HCT116 (cell line): ENCODE results near the gene EIF3A. TPM values are rescaled to one million over a fixed set of nuclear protein-coding genes. Genes with fewer than 3 reads are reported as not detected.

ENCODE experiments used
- ATAC-seq: fragments of 200-7000 bp; cut with Tn5 transposase; 2 replicates; pipeline ENCODE4 v1.9.1; 2020; ENCODE audit warnings: mild to moderate bottlenecking, moderate library complexity
- BruUV-seq: library from RNA; stranded (reverse); fragments of 400-500 nt; replicated peaks from 2 replicates; lab custom pipeline; 2021; lab: Mats Ljungman, UMichigan
- CTCF ChIA-PET: fragments of 300-600 bp; sonication (Branson Sonifier 250); formaldehyde crosslinking; loops from one replicate; lab custom pipeline; 2021; ENCODE audit warnings: antibody characterized with exemption; lab: Charles Lee
- POLR2A ChIA-PET: fragments of 300-600, 350-600 bp; sonication (Branson Sonifier 250); formaldehyde crosslinking; loops from one replicate; lab custom pipeline; 2021; ENCODE audit warnings: antibody characterized with exemption; lab: Charles Lee
- RAD21 ChIA-PET, 2 experiments: fragments of 300-600 bp; sonication (Branson Sonifier 250); formaldehyde crosslinking; loops; one replicate each; lab custom pipeline; 2023; ENCODE audit warnings: low total read pairs in 2 of 2; ENCODE audit not compliant: uncharacterized antibody in 2 of 2, unreplicated experiment in 2 of 2, low non-redundant PET in 1 of 2; lab: Charles Lee
- DNase-seq: peaks from one replicate; pipeline ENCODE4 v3.0.0-alpha.2; 2010; ENCODE audit warnings: low read depth, low spot score
- H2AFZ ChIP-seq: fragments of 200-600 bp; shearing (Covaris generic), sonication (generic); 2 replicates; pipeline ENCODE4 v1.6.1; 2017; ENCODE audit warnings: low read depth, mixed run types, mixed read lengths, antibody characterized with exemption, low read length; ENCODE audit not compliant: poor library complexity, severe bottlenecking
- H3K27ac ChIP-seq: 2 replicates; pipeline ENCODE4 v1.5.1; 2012; ENCODE audit warnings: low read depth, low read length
- H3K27me3 ChIP-seq: fragments of 200-600 bp; sonication (generic); 2 replicates; pipeline ENCODE4 v1.6.1; 2016; ENCODE audit warnings: mixed run types, low read length, mixed read lengths; ENCODE audit not compliant: insufficient read depth
- H3K36me3 ChIP-seq, 2 experiments: fragments of 200-500 bp in 1 of 2; fragments of 200-600 bp in 1 of 2; sonication (Bioruptor generic) in 1 of 2; sonication (generic) in 1 of 2; 2 replicates each; pipeline versions ENCODE4 v1.5.1 to v1.6.1; 2014 to 2016; ENCODE audit warnings: low read length in 2 of 2, inconsistent platforms in 1 of 2, mixed read lengths in 1 of 2, mixed run types in 1 of 2; ENCODE audit not compliant: insufficient read depth in 2 of 2, control insufficient read depth in 1 of 2
- H3K4me1 ChIP-seq, 2 experiments: fragments of 200-600 bp in 1 of 2; sonication (generic) in 1 of 2; 2 replicates each; pipeline versions ENCODE4 v1.5.1 to v1.6.1; 2012 to 2017; ENCODE audit warnings: low read length in 2 of 2, inconsistent platforms in 1 of 2, mild to moderate bottlenecking in 1 of 2, mixed read lengths in 1 of 2, mixed run types in 1 of 2, moderate library complexity in 1 of 2; ENCODE audit not compliant: insufficient read depth in 2 of 2, control insufficient read depth in 1 of 2
- H3K4me2 ChIP-seq: fragments of 200-600 bp; sonication (generic); 2 replicates; pipeline ENCODE4 v1.6.1; 2017; ENCODE audit warnings: mixed run types, low read length, mixed read lengths
- H3K4me3 ChIP-seq, 2 experiments: fragments of 200-600 bp in 1 of 2; sonication (generic) in 1 of 2; replicated peaks in 1 of 2; 2 replicates each; pipeline ENCODE4 v1.5.1; 2011 to 2016; ENCODE audit warnings: low read length in 2 of 2, control low read depth in 1 of 2, low read depth in 1 of 2, mild to moderate bottlenecking in 1 of 2, mixed read lengths in 1 of 2, mixed run types in 1 of 2
- H3K79me2 ChIP-seq: fragments of 200-600 bp; sonication (generic); 2 replicates; pipeline ENCODE4 v1.6.1; 2017; ENCODE audit warnings: mild to moderate bottlenecking, mixed run types, low read length, moderate library complexity, mixed read lengths; ENCODE audit not compliant: insufficient read depth
- H3K9ac ChIP-seq: fragments of 200-600 bp; sonication (generic); 2 replicates; pipeline ENCODE4 v1.6.1; 2016; ENCODE audit warnings: low read length, mixed read lengths
- H3K9me2 ChIP-seq: fragments of 200-600 bp; sonication (generic), shearing (Covaris generic); 2 replicates; pipeline ENCODE4 v1.6.1; 2017; ENCODE audit warnings: mixed run types, mild to moderate bottlenecking, moderate library complexity; ENCODE audit not compliant: insufficient read depth
- H3K9me3 ChIP-seq, 2 experiments: fragments of 200-500 bp in 1 of 2; fragments of 200-600 bp in 1 of 2; sonication (Bioruptor generic) in 1 of 2; sonication (generic) in 1 of 2; 2 replicates each; pipeline ENCODE4 v1.6.1; 2014 to 2017; ENCODE audit warnings: low read length in 2 of 2, mixed read lengths in 2 of 2, inconsistent platforms in 1 of 2, low read depth in 1 of 2, mild to moderate bottlenecking in 1 of 2, mixed run types in 1 of 2, moderate library complexity in 1 of 2; ENCODE audit not compliant: control insufficient read depth in 1 of 2, insufficient read depth in 1 of 2
- H4K20me1 ChIP-seq: fragments of 200-600 bp; sonication (generic), shearing (Covaris generic); 2 replicates; pipeline ENCODE4 v1.6.1; 2017; ENCODE audit warnings: mixed run types, mild to moderate bottlenecking, moderate library complexity; ENCODE audit not compliant: insufficient read depth
- ATF3 ChIP-seq: IDR thresholded peaks from 2 replicates; pipeline ENCODE4 v1.6.1; 2012
- CBX3 ChIP-seq: IDR thresholded peaks from 2 replicates; pipeline ENCODE4 v1.6.1; 2012; ENCODE audit warnings: low read depth
- CEBPB ChIP-seq: IDR thresholded peaks from 2 replicates; pipeline ENCODE4 v1.6.1; 2012; ENCODE audit warnings: low read depth
- EGR1 ChIP-seq: IDR thresholded peaks from 2 replicates; pipeline ENCODE4 v1.6.1; 2012; ENCODE audit warnings: low read depth
- ELF1 ChIP-seq: IDR thresholded peaks from 2 replicates; pipeline ENCODE4 v1.6.1; 2012; ENCODE audit warnings: low read depth, borderline replicate concordance
- EZH2 ChIP-seq: fragments of 200-600 bp; sonication (generic); IDR thresholded peaks from 2 replicates; pipeline ENCODE4 v1.6.1; 2017; ENCODE audit warnings: antibody characterized with exemption, mixed run types
- FOSL1 ChIP-seq: IDR thresholded peaks from 2 replicates; pipeline ENCODE4 v1.6.1; 2012; ENCODE audit warnings: low read depth
- POLR2A ChIP-seq: IDR thresholded peaks from 2 replicates; pipeline ENCODE4 v1.7.0; 2011; ENCODE audit warnings: borderline replicate concordance; ENCODE audit not compliant: insufficient read depth, insufficient read length; ENCODE audit errors: extremely low read depth
- POLR2AphosphoS5 ChIP-seq: IDR thresholded peaks from 2 replicates; pipeline ENCODE4 v1.6.1; 2011; ENCODE audit warnings: mild to moderate bottlenecking, low read depth, low read length, moderate library complexity
- RAD21 ChIP-seq: IDR thresholded peaks from 2 replicates; pipeline ENCODE4 v1.6.1; 2012; ENCODE audit warnings: low read depth, mild to moderate bottlenecking
- REST ChIP-seq: IDR thresholded peaks from 2 replicates; pipeline ENCODE4 v1.6.1; 2012; ENCODE audit warnings: low read depth
- SIN3A ChIP-seq: IDR thresholded peaks from 2 replicates; pipeline ENCODE4 v1.6.1; 2012; ENCODE audit warnings: low read depth
- SRF ChIP-seq: IDR thresholded peaks from 2 replicates; pipeline ENCODE4 v1.6.1; 2012; ENCODE audit warnings: low read depth
- TCF7L2 ChIP-seq: IDR thresholded peaks from 2 replicates; pipeline ENCODE4 v1.7.0; 2011; ENCODE audit warnings: borderline replicate concordance, inconsistent platforms; ENCODE audit not compliant: insufficient read depth, insufficient read length; ENCODE audit errors: extremely low read depth
- YY1 ChIP-seq: IDR thresholded peaks from 2 replicates; pipeline ENCODE4 v1.6.1; 2011; ENCODE audit warnings: low read length, low read depth, moderate library complexity, mild to moderate bottlenecking; ENCODE audit not compliant: insufficient replicate concordance; ENCODE audit errors: extremely low read depth
- ZFX ChIP-seq: fragments of 450-650 bp; IDR thresholded peaks from 2 replicates; pipeline ENCODE4 v1.6.1; 2017
- ZNF274 ChIP-seq: fragments of 200-500 bp; sonication (Bioruptor generic); IDR thresholded peaks from 2 replicates; pipeline ENCODE4 v1.6.1; 2014; ENCODE audit warnings: mild to moderate bottlenecking, low read depth, low read length, inconsistent platforms
- intact Hi-C: fragments of 100-400 bp; cut with micrococcal nuclease; formaldehyde crosslinking; loops from 2 replicates; pipeline ENCODE4 v1.10.0; 2022
- total RNA-seq: library from RNA; stranded (reverse); gene quantifications from one replicate; pipeline ENCODE4 v1.2.1, GENCODE V29; 2021; ENCODE audit not compliant: unreplicated experiment
- TF ChIP-seq, protein P1 (sequence below), 3 experiments: fragments of 200-600 bp in 1 of 3; sonication (generic) in 1 of 3; IDR thresholded peaks in 2 of 3; conservative IDR thresholded peaks in 1 of 3; 2 replicates each; pipeline ENCODE4 v1.5.1; 2012 to 2017; ENCODE audit warnings: low read depth in 2 of 3, low read length in 2 of 3, antibody characterized with exemption in 1 of 3, borderline replicate concordance in 1 of 3, control low read depth in 1 of 3, mild to moderate bottlenecking in 1 of 3, mixed read lengths in 1 of 3, mixed run types in 1 of 3, moderate library complexity in 1 of 3; ENCODE audit not compliant: insufficient read depth in 1 of 3
- TF ChIP-seq, protein P2 (sequence below): IDR thresholded peaks from 2 replicates; pipeline ENCODE4 v1.6.1; 2011; ENCODE audit warnings: mild to moderate bottlenecking, low read length, moderate library complexity; ENCODE audit not compliant: insufficient replicate concordance; ENCODE audit errors: extremely low read depth
- TF ChIP-seq, protein P3 (sequence below): IDR thresholded peaks from 2 replicates; pipeline ENCODE4 v1.6.1; 2012

EIF3A gene
- total RNA-seq, 1 experiment from 2014 or later, result 271 TPM

DNA sequence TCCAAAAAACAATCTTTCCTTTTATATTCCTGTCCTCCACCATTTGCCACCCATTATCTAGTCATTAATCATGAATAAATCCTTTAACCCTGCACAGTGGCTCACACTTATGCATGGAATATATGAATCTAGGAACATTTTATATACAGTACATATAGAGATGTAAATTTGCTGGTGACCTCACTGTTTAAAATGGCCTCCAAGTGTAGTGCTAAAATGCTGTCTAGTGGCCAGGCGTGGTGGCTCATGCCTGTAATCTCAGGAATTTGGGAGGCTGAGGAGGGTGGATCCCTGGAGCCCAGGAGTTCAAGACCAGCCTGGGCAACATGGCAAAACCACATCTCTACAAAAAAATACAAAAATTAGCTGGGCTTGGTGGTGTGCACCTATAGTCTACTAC lies 41.5 kb downstream of the EIF3A start:
- Histone ChIP-seq H3K4me1 (no peaks in the 10 kb centered on the region), H2AFZ (no peak overlapping the region), H3K79me2 (peaks cover 91% of the 10 kb centered on the region), H4K20me1 (peaks cover 46% of the 10 kb centered on the region), H3K9me3 (no peaks in the 10 kb centered on the region)
- DNase-seq (no peak), ATAC-seq (peak; percentile 47; the same call in 1 of the 2 replicates)
- POLR2A ChIA-PET, result no interaction called here
- CTCF ChIA-PET, result no interaction called here
- RAD21 ChIA-PET, result no interaction called here
- TF ChIP-seq EGR1 (no peak), SIN3A (no peak), EZH2 (no peak), ATF3 (no peak), POLR2AphosphoS5 (no peak), POLR2A (no peak), YY1 (no peak), ELF1 (no peak), CBX3 (no peak), CEBPB (no peak), SRF (no peak), ZNF274 (no peak), FOSL1 (no peak), TCF7L2 (no peak), ZFX (no peak), REST (no peak), RAD21 (no peak)
- TF ChIP-seq, protein P1, sequence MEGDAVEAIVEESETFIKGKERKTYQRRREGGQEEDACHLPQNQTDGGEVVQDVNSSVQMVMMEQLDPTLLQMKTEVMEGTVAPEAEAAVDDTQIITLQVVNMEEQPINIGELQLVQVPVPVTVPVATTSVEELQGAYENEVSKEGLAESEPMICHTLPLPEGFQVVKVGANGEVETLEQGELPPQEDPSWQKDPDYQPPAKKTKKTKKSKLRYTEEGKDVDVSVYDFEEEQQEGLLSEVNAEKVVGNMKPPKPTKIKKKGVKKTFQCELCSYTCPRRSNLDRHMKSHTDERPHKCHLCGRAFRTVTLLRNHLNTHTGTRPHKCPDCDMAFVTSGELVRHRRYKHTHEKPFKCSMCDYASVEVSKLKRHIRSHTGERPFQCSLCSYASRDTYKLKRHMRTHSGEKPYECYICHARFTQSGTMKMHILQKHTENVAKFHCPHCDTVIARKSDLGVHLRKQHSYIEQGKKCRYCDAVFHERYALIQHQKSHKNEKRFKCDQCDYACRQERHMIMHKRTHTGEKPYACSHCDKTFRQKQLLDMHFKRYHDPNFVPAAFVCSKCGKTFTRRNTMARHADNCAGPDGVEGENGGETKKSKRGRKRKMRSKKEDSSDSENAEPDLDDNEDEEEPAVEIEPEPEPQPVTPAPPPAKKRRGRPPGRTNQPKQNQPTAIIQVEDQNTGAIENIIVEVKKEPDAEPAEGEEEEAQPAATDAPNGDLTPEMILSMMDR (IDR thresholded peaks at IDR 0.05 in 2 of 3, conservative IDR thresholded peaks at IDR 0.05 in 1 of 3; ENCODE audit: borderline replicate concordance in 1 of 3, insufficient read depth in 1 of 3, low read depth in 2 of 3, low read length in 2 of 3), result no peak
- TF ChIP-seq, protein P2, sequence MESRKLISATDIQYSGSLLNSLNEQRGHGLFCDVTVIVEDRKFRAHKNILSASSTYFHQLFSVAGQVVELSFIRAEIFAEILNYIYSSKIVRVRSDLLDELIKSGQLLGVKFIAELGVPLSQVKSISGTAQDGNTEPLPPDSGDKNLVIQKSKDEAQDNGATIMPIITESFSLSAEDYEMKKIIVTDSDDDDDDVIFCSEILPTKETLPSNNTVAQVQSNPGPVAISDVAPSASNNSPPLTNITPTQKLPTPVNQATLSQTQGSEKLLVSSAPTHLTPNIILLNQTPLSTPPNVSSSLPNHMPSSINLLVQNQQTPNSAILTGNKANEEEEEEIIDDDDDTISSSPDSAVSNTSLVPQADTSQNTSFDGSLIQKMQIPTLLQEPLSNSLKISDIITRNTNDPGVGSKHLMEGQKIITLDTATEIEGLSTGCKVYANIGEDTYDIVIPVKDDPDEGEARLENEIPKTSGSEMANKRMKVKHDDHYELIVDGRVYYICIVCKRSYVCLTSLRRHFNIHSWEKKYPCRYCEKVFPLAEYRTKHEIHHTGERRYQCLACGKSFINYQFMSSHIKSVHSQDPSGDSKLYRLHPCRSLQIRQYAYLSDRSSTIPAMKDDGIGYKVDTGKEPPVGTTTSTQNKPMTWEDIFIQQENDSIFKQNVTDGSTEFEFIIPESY, result no peak
- TF ChIP-seq, protein P3, sequence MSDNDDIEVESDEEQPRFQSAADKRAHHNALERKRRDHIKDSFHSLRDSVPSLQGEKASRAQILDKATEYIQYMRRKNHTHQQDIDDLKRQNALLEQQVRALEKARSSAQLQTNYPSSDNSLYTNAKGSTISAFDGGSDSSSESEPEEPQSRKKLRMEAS, result no peak
- TF ChIP-seq, all 23 proteins: peak for 0
- Histone ChIP-seq H3K4me3 (no peak overlapping the region), H3K36me3 (peaks cover 83 to 85% of the 10 kb centered on the region in 2 experiments), H3K9ac (no peak overlapping the region), H3K27ac (no peak overlapping the region), H3K9me2 (no peaks in the 10 kb centered on the region), H3K27me3 (no peaks in the 10 kb centered on the region), H3K4me2 (no peak overlapping the region)
- no TSS peak for BruUV-seq
- intact Hi-C loops, result loop anchor here (5.0 kb wide), 1 partner anchor 33 kb away; no protein-coding TSS in a partner anchor
